GM19372 (cell line): ENCODE measurements around the gene AHDC1.
"Not testable (repeated sequence)": the region's sequence is repeated elsewhere in the genome, so short reads cannot be mapped to it uniquely, and the experiment has no call there.

ENCODE experiments used
- ATAC-seq: cut with Tn5 transposase; IDR thresholded peaks from one replicate; pipeline ENCODE4 v1.9.1; 2021; ENCODE audit warnings: mild to moderate bottlenecking, low read depth, moderate library complexity; ENCODE audit not compliant: unreplicated experiment

The AHDC1 gene

DNA sequence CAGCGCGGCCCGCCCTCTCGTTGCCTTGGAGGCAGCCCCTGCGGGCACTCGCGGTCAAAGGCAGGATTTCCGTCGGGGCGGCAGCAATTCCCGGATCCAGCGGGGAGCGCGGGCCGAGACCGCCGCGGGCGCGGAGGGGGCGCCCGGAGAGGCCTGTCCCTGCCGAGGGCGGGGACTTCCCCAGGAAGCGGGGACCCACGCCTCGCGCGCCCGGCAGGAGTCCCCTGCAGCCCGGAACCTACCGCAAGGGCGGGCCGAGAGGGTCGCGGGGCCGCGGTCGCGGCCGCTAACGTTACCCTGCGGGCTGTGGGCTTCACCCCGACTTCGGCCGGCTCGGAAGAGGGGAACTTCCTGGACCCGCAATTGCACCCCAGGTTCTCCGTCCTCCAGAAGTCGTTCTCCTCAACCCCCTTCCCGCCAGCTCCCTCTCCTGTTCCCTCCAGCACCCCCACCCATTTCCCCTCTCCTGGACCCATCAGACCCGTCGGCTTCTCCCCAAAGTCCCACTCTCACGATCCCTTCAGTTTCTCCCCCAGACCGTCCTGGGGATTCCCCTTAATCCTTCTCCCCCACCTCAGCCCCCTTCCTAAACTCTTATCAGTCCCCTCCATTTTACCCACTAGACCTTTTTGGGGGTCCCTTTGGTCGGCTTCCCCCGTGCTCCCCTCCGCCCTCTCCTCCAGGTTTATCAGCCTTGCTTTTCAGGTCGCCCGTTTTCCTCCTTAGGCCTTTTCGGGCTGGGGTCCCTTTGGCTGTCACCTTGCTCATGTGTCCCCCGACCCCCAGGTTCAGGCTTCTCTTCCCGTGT lies 30.4 kb upstream of the AHDC1 start:
- ATAC-seq, result no peak

DNA sequence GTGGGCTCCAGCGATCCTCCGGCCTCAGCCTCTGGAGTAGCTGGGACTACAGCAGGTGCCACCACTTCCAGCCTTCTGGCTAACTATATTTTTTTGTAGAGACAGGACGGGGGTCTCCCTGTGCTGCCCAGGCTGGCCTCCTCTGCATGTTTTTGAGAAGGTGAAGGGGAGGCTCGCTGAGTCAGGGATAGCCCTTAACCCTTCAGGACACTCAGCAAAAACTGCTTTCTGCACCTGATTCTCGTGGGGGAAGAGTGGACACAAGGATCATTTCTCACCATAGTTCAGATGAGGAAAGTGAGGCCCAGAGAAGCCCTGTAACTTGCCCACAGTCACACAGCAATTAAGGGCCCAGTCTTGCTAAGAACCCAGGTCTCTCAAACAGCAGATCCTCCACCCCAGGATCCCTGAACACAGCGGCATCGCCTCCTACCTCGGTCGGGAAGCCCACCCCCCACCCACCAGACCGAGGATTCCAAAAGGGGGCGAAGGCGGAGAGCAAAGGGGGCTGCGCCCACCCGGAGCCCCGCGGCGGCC lies 29.8 kb upstream of the AHDC1 start:
- ATAC-seq, result no peak

DNA sequence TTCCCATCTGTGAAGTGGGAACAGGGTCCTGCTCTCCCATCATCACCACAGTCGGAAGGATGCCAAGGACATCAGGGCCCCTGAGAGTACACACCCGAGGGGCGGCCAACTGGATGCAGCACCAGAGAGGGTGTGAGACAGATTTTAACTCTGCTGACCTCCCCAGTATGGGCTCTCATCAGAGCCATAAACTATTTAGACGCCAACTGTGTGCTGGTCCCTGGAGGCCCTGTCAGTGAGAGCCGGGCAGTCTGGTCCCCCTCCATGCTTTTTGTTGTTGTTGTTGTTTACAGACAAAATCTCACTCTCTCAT lies 29.3 kb upstream of the AHDC1 start:
- no peak for ATAC-seq

DNA sequence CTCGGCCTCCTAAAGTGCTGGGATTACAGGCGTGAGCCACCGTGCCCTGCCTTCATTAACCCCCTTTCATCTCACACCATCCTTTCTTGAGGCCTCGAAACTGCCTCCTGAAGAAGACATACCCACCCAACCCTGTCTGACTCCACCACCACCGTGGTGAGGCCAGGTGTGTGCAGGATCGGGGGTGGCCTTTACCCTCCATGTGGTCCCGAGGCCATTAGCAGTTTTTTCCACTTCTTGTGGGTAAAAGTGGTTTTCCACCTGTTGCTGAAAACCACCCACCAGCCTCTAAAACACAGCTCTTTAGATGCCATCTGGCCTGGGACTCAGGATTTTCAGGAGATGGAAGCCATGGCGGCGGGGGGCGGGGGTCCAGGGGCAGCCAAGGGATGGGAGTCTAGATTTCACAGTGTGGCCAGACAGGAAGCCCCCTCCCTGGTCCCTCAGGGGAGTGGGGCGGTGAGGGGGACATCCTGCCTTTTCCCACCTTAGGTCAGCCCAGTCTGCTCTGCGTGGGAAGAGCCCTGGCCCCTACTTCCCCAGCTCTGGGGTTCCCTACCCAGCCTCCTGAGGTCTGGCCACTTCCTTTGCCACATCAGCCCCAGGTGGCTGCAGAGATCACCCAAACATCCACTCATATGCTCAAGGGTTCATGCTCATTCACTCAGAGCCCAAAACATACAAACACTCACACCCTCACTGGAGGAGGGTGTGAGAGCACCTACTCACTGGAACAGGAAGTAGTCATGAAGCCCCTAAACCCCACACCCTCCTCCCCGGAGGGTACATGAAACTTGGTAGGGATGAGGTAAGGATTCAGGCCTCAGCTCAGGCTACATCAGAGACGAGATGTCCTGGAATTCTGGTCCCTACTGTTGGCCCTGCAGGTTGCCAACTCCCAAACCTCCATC lies 28.7 kb upstream of the AHDC1 start:
- ATAC-seq, result peak; percentile 36

DNA sequence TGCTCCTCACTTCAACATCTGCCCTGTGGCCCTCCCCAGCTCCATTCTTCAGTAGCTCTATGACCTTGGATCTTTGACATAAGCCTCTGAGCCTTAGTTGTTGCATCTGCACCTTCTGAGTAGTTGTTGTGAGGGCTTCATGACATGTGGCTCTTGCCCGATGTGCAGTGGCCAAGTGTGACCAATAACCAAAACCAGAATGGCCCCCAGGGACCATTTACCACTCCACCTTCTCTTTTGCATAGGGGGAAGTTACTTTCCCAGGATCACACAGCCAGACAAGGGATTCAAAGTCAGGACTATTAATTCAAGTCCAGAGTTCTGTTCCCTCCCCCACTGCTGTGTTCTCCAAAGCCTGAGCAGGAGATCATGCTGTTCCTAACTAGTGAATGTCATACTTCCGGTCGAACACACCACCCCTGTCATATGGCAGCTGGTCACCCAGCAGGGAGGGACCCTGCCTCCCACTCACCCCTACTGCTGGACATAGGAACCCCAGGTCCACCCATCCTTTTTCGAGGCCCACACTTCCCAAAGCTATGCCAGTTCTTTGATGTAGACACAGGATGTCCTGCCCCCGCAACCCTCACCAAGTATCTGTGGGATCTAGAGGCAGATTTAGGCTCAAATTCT lies 27.0 kb upstream of the AHDC1 start:
- ATAC-seq, result no peak

DNA sequence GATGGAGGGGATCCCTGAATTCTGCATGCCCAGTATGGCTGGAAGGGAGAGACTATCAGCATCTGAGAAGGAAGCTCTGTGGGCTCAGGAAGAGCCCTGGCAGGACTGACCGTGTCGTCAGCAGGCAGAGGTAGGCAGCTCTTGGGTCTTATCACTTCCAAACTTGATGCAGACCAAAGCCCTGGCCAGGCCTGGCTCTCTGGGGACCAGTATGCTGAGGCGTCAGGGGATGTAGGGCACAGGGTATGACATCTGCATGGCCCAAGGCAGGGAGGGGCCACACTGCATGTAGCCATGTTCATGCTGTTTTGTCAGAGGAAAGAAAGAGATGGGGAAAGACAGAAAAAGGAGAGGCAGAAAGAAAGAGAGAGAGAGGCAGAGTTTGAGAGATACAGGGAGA lies 24.8 kb upstream of the AHDC1 start:
- no peak for ATAC-seq

DNA sequence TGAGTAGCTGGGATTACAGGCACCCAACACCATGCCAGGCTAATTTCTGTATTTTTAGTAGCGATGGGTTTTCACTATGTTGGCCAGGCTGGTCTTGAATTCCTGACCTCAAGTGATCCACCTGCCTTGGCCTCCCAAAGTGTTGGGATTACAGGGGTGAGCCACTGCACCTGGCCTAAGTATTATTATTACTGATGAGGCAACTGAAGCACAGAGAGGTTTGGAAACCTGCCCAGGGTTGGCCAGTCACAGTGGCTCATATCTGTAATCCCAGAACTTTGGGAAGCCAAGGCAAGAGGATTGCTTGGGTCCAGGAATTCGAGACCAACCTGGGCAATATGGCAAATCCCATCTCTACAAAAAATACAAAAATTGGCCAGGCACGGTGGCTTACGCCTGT lies 23.8 kb upstream of the AHDC1 start:
- not testable (repeated sequence) for ATAC-seq

DNA sequence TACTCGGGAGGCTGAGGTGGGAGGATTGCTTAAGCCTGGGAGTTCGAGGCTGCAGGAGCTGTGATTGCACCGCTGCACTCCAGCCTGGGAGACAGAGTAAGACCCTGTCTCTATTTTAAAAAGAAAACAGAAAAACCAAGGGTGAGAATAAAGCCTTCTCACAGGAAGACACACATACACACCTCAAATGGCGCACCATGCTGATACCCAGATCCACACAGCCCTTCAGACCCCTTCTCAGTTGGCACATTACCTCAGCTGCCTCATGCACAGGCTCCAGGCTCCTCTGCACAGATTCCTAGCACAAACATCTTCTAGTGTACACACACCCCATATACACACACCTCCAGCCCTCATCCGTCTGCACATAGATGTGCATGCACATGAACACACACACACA lies 23.1 kb upstream of the AHDC1 start:
- ATAC-seq, result no peak

DNA sequence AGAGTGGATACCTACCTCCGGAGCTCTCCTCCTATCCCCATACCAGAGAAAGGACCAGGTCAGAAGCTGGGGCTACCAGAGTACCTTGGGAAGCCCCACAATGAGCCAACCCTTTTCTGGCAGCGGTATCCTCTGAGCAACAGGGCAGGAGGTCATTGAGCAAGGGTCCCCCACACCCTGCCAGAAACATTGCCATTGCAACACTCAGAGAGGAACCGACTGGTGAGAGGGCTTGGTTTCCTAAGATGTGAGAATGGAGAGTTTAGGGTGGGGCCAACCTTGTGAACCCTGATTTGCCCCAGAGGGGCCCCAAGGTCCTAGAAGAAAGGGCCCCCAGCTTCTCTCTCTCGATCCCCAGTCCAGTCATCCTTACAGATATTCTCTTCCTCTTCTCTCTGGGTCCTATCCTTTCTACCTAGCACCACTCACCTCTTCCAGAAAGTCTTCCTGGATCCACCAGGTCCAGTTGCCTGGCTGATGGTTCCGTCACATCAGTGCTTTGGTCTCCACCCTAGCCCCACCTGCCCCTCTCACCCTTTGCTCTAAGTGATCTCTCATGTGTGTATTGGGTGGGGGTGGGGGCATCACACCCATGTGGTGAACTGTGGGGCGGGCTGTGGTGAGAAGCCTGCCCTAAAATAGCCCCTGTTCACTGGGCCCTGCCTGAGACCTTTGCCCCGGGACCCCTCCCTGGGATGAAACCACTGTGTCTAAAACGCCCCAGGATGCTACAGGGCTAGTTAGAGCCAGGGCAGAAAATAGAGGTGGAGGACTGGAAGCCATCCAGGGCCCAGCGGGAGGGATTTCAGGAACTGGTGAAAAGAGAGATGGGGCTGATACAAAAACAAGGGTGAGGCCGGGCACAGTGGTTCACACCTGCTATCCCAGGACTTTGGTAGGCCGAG lies 22.3 kb upstream of the AHDC1 start:
- no peak for ATAC-seq

DNA sequence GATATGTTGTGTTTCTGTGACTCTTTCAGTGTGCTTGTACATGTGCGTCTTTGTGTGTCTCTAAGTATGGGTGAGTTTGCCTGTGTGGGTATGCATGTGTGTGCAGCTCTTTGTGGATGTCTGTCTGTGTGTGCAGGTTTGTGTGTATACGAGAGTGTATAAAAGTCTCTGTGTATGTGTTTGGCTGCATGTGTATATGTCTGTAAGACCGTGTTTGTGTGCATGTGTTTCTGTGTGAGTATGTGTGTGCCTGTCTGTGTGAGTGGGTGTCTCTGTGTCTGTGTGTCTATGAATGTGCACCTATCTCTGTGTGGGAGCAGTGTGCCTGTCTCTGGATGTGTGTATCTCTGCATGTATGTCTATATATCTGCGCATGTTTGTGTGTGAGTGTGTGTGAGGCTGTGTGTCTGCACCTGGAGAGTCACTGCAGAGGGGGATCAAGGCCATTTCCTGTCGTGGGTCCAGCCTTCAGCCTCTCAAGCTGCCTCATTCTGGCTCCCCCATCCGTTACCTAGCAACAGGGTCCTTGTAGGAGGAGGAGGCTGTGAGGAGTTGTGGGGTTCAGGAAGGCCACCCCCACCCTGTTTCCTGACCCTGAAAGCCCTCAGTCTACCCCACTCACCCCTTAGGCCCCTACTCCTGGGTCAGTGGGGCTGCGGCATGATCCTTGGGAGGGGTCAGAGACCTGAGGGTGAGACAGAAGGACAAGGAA lies 20.7 kb upstream of the AHDC1 start:
- no peak for ATAC-seq

DNA sequence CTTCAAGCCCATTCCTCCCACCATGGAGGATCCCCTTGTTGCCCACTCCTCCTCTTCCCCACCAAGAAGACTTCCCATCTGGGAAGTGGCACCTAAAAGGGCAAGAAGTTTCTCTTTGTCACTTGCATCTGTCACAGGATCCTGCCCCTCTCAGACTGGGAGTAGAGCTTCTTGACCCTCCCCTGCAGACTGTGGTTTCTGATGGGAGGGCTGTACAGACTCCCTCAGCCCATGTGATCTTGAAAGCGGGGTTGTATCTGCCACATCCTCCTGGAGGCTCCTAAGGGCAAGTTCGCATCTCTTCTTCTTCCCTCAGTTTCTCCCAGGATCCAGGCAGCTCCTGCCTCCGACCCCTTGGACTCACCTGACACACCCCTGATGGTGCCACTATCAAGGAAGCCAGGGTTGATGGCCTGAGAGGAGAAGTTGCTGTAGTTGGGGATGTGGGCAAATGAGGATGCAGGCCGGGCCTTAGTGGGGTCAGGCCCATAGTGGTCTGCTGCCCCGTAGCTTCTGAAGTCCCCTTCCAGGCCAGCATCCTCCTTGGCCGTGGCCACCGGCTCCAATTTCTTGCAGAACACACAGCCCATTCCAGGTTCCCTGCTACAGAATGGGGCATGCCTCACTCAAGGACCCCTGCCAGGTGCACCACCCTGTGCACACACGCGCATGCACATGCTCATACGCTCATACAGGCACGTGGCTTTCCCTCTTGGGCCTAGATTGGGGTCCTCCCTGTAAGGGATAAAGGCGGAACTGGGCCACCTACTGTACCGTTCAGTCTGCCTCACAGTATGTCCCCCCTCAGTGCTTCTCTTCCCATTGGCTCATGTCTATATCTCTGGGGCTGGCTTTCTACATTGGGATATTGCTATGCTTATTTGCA lies 19.6 kb upstream of the AHDC1 start:
- ATAC-seq, result no peak

DNA sequence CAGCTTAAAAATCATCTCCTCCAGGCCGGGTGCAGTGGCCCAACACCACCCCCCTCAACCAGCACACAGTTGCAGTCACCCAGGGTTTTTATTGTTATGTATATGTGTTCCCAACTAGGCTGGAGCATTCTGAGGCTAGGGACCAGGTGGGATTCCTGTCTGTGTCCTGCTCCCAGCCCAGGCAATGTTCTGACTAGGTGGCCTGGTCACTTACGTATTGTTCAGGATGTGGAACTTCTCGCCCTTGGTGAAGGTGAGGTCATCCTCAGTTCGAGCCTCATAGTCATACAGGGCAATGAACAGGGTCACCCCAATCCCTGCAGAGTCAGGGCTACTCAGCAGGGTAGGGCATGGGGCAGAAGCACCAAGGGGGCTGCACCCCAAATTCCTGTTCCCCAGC lies 18.9 kb upstream of the AHDC1 start:
- no peak for ATAC-seq

DNA sequence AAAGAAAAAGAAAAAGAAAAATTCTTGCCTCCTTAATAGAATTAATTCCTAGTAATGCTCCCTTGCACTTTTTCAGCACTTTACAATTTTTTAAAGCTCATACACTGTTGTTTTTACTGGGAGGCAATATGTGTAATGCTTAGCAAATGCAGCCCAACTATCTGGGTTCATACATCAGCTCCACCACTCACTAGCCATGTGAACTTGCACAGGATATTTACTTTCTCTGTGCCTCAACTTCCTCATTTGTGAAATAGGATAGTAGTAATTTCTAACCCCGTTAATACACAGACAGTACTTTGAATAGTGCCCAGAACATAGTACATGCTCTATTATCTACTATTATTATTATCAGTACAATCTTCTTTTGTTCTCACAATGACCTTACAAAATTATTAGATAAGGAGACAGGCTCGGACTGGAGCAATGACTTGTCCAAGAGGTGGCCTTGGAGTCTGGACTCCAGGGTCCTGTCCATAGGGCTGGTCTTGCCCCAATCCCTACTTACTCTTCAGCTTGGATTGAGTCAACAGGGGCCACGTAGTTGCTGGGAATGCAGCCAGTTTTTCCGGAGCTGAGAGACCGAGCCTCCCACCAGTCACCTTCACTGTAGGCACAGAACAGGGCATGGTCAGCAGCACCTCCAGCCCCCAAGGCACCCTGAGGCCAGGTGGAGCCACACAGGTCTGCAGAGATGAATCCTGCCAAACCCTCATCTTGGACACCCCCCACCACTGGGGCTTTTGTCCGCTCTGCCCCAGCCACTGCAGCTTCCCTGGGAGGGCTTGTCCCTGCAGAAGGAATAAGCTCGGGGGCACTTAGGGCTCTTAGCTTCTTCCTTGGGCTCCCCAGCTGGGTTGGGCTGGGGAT lies 17.3 kb upstream of the AHDC1 start:
- ATAC-seq, result no peak

DNA sequence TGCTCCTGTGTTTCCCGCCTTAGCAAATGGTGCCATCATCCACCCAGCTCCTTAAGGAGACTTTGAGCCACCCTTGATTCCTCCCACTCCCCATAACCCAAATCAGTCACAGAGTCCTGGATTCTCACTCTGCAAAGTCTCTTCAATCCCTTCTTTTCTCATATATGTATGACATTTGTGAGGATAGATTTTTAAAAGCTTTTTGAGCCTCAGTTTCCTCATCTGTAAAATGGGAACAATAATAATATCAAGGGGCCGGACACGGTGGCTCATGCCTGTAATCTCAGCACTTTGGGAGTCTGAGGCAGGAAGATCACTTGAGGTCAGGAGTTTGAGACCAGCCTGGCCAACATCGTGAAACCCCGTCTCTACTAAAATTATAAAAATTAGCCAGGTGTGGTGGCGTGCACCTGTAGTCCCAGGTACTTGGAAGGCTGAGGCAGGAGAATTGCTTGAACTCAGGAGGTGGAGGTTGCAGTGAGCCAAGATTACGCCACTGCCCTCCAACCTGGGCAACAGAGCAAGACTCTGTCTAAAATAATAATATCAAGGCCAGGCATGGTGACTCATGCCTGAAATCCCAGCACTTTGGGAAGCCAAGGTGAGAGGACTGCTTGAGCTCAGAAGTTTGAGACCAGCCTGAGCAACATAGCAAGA lies 16.0 kb upstream of the AHDC1 start:
- not testable (repeated sequence) for ATAC-seq

DNA sequence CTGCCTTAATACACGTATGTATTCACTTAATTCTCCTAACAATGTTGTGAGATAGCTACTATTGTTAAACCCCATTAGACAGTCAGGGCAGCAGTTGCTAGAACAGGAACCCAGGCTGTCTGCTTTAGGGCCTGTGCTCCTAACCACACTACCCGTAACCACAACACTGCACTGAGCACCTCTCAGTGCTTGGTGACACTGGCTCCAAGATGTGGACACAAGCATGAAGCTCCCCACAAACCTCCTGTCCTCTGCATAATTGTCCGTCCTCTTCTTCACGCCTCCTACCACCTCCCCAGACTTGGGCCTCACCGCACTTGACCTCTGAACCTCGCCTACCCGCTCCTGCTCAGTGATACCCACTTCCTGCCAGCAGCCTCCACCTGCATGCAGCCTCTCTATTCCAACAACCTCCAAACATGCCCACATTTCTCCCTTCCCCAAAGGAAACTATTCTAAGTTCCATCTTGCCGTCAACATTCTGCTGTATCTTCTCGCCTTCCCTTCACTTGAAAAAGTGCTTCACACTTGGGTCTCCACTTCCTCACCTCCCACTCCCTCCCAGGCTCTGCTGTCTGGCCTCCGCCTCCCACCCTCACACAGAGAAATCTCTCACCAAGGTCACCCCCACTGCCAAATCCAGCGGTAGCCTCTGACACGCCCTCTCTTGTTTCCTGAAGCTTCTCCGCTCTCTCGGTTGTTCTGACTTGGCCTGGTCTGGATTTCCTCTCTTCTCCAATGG lies 14.6 kb upstream of the AHDC1 start:
- ATAC-seq, result no peak

DNA sequence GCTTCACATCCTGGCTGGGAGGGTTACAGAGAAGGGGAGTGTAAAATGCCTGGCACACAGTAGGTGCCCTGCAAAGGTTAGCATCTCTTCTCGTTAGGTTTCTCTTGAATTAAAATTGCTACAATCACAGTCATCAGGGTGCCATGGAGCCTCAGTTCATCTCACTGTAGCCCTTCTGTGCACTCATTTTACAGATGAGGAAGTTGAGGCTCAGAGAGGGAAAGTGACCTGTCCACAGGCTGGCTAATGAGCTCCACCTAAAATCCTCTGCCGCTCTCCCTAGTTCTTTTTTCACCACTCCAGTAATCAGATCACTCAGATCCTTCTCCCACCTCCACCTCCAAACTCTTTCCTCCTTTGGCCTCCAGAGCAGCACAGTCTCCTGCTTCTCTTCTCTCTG lies 13.5 kb upstream of the AHDC1 start:
- ATAC-seq, result no peak
